Right hindlimb (tissue), 1 donor: ENCODE measurements around the gene SLC26A11.
"Not testable (repeated sequence)": the region's sequence is repeated elsewhere in the genome, so short reads cannot be mapped to it uniquely, and the experiment has no call there.

Experiments used
- DNase-seq: peaks from one replicate; pipeline ENCODE4 v3.0.0-alpha.2; 2018

SLC26A11 gene

DNA sequence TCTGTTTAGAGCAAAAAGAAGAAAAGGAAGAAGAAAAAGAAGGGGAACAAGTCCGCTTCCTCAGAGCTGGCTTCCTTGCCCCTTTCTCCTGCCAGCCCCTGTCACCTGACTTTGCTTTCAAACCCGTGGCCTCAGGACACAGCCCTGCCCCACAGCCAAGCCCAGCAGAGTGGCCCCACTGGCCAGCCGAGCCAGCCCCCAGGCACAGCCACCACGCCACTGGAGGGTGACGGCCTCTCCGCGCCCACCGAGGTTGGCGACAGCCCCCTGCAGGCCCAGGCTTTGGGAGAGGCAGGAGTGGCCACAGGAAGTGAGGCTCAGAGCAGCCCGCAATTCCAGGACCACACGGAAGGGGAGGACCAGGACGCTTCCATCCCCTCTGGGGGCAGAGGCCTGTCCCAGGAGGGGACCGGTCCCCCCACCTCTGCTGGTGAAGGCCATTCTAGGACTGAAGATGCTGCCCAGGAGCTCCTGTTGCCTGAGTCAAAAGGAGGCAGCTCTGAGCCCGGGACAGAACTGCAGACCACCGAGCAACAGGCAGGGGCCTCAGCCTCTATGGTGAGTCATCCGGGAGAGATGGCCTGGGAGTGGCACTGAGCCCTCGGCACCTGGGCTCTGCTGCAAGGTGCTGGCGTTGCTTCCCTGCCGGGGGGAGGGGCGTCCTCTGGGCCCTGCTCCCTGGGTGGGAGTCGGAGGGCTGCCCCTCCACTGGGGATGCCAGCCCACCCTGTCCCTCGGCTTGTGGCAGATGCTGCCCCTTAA lies 67.8 kb downstream of the SLC26A11 start:
- no peak for DNase-seq

DNA sequence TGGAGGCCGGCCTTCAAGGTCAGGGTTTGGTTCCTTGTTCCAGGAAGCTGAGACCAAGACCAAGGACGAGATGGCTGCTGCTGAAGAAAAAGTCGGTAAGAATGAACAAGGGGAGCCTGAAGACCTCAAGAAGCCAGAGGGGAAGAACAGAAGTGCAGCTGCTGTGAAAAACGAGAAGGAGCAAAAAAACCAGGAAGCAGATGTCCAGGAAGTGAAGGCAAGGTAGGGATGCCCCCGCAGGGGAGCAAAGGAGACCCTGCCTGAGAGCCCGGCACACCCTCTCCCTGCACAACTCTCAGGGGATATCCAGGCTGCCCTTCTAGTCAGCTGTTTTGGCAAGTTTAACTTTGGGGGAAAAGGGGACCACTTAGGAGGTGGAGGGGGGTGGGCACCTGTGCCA lies 69.4 kb downstream of the SLC26A11 start:
- DNase-seq: no peak

DNA sequence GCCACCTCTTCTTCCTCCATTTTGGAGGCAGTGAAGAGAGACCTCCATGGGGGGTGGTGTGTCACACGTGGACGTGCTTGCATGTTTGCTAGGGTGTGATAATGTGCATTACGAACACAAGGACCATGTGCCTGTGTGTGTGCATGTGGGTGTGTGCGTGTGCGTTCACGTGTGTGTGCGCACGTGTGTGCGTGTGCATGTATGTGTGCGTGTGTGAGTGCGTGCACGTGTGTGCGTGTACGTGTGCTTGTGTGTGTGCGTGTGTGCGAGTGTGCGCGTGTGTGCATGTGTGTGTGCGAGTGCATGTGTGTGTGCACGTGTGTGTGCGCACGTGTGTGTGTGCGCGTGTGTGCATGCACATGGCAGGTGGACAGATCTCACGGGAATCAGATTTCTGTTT lies 69.9 kb downstream of the SLC26A11 start:
- DNase-seq: no peak

DNA sequence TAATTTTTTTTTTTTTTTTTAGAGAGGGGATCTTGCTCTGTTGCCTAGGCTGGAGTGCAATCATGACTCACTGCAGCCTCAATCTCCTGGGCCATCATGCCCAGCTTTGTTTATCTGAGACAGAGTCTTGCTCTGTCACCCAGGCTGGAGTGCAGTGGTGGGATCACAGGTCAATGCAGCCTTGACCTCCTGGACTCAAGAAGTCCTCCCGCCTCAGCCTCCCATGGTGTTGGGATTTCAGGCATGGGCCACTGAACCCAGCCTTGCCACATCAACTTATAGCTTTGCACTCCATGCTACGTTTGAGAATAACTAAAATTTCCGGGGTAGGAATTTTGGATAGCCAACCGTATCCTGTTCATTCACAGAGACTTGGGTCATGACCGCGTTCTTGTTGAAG lies 71.0 kb downstream of the SLC26A11 start:
- no peak for DNase-seq

DNA sequence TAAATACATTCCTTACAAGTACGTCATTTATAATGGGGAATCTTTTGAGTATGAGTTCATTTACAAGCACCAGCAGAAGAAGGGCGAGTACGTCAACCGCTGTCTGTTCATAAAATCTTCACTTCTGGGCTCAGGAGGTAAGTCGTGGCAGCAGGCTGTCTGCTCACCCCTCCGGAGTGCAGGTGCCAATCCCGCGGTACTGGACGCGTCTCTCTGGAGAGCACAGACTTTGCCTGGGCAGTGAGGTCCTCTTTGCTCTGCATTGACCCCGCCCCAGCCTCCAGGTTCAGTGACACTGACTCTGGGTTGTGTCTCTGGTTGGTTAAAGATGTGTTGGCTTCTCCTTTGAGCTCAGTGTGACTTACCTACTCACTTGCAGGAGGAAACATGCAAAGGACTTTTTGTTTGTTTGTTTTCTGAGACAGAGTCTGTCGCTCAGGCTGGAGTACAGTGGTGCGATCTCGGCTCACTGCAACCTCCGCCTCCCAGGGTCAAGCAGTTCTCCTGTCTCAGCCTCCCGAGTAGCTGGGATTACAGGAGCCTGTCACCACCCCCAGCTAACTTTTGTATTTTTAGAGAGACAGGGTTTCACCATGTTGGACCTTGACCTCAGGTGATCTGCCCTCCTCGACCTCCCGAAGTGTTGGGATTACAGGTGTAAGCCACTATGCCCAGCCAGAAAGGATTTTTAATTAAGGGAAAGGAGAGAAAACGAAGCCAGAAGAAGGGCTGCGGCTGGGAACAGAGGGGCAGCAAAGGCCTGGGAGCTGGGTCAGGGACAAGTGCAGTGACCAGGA lies 71.7 kb downstream of the SLC26A11 start:
- DNase-seq: no peak

DNA sequence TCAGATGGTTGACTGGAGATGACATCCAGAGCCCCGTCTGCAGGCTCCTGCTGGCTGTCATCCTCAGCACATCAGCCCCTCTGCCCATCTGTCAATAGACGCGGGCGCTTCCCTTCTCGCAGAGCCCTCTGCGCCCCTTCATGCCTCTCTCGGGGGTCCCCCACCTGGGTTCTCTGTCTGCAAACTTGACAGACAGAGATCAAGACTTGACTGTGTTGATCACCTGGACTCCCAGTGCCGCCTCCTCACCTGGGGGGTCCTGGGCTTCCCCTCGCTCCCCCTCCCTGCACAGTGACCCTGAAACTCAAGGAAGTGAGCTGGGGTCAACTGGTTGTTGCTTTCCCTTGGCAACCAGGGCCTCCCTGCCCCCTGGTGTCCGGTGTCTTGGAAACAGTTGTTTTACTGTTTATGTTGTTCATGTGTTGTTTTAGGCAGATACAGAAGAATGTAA lies 72.3 kb downstream of the SLC26A11 start:
- no peak for DNase-seq

DNA sequence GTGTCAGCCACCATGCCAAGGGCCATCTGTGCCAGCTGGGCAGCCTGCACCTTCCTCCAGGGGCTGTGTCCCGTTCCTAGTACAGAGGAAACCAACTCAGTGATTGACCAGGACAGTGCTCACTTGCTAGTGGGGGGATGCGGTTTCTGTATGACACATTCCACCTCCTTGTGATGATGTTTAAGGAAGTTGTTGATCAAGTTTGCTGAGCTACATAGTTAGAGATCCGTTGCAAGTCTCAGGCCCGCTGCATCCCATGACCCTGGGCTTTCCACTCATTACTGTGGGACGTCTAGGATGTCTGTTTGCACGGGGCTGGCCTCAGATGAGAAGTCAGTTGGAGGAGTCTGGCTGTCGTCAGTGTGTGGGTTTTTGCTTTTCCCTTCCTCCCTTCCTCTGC lies 74.0 kb downstream of the SLC26A11 start:
- DNase-seq: no peak

DNA sequence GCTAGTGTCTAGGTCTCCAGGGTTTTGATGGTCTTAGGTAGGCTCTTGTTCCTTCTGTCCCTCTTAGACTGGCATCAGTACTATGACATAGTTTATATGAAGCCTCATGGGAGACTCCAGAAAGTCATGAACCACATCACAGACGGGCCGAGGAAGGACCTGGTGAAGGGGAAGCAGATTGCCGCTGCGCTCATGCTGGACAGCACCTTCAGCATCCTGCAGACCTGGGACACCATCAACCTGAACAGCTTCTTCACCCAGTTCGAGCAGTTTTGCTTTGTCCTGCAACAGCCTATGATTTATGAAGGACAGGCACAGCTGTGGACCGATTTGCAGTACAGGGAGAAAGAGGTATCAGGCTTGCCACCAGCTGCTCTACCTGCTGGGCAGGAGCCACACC lies 74.4 kb downstream of the SLC26A11 start:
- no peak for DNase-seq

DNA sequence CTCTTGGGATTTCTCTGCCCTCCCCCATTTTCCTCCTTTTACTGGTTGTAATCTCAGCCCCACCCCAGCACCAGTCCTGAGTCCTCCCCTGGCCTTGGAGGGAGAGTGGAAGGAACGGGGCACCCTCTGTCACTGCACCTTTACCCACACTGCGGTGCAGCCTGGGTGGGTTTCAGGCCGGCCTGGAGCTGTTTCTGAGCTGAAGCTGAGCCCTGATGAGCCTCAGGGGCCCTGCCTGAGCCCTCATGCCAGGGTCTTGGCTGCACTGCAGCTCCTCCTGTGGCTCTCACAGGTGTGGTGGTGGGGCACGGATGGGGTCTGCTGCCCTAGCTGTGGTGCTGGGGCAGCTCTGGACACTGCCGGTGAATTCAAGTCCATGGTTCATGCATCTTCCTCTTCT lies 74.9 kb downstream of the SLC26A11 start:
- no peak for DNase-seq

DNA sequence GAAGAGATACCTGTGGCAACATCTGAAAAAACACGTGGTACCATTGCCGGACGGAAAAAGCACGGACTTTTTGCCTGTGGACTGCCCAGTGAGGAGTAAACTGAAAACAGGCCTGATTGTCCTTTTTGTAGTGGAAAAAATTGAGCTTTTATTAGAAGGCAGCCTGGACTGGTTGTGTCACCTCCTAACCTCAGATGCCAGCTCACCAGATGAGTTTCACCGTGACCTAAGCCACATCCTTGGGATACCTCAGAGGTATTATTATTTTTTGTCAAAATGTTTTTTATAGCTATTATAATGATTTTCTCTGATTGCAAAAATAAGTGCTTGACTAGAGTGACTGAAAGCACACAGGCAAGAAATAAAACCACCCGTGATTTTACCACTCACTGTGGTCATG lies 75.3 kb downstream of the SLC26A11 start:
- no peak for DNase-seq

DNA sequence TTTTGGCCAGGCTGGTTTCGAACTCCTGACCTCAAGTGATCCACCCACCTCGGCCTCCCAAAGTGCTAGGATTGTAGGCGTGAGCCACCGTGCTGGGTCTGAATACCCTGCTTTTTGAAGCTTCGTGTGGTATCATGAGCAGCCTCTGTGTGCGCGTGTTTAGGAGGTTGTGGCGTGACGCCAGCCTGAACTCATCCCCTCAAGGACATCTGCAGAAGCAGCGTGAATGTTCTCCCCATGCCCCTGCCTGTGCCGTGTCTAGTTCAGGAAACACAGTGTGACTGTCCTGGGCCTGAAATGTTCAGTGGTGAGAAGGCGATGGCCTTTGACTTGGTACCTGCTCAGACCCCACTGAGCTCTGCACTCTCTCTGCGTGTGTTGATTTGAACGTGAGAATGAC lies 76.0 kb downstream of the SLC26A11 start:
- DNase-seq: no peak

DNA sequence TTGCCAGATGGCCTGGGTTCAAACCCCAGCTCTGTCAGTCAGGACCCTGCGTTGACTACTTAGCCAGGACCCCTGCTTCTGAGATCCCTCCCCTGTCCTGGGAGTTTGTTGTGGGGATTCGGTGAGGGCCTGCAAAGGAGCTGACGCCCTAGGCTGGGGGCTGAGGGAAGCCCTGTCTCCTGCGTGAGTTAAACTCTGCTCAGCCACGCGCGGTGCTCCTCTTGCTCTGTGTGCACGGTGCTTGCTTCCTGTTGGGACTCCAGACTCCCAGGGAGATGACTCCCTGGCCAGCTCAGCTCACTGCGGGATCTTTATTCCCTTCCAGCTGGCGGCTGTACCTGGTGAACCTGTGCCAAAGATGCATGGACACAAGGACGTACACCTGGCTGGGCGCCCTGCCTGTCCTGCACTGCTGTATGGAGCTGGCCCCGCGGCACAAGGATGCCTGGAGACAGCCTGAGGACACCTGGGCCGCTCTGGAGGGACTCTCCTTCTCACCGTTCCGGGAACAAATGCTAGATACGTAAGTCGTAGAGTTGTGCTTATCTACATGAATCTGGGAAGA lies 77.9 kb downstream of the SLC26A11 start:
- DNase-seq: no peak

DNA sequence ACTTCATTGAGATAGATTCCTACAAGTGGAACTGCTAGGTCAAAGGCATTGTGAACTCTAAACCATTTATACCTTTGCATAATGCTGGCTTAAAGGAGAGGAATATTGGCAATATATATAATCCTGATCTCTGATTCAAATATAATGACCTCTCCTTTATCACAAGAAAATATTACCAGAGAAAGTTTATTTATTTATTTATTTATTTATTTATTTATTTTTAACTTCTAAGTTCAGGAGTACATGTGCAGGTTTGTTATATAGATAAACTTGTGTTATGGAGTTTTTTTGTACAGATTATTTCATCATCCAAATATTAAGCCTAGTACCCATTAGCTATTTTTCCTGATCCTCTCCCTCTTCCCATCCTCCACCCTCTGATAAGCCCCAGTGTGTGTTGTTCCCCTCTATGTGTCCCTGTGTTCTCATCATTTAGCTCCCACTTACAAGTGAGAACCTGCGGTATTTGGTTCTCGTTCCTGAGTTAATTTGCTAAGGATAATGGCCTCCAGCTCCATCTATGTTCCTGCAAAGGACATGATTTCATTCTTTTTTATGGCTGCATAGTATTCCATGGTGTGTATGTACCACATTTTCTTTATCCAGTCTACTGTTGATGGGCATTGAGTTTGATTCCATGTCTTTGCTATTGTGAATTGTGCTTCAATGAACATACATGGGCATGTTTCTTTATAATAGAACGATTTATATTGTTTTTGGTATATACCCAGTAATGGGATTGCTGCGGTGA lies 79.3 kb downstream of the SLC26A11 start:
- DNase-seq: not testable (repeated sequence)

DNA sequence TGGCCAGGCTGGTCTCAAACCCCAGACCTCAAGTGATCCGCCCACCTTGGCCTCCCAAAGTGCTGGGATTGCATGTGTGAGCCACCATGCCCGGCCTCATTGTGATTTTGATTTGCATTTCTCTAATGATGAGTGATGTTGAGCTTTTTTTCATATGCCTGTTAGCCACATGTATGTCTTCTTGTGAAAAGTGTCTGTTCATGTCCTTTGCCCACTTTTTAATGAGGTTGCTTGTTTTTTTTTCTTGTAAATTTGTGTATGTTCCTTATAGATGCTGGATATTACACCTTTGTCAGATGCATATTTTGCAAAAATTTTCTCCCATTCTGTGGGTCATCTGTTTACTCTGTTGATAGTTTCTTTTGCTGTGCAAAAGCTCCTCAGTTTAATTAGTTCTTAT lies 80.5 kb downstream of the SLC26A11 start:
- not testable (repeated sequence) for DNase-seq
